ENCODE measurements around the gene ABCF1. TPM values are rescaled to one million over a fixed set of nuclear protein-coding genes. Genes with fewer than 3 reads are reported as not detected.

Gene ABCF1
- total and polyA plus RNA-seq, 9 of the 15 experiments (the other 6 are each of a cell fraction or from before 2014, with no cell fraction given) = 41.6 to 193 (median 102) TPM

GRCh38 chr6:30568245-30568644, 3.0 kb upstream of the ABCF1 start (continued):
- no peak for TF ChIP-seq KDM4B (IDR thresholded peaks at IDR 0.05; ENCODE audit: borderline replicate concordance in 2 of 2, low read depth in 1 of 2)

- Histone ChIP-seq H3K79me2 (ENCODE audit: control insufficient read depth, insufficient read depth, low read length) (peaks cover 58% of the 10 kb centered on the region), H4K20me1 (replicated peaks; ENCODE audit: control insufficient read depth, insufficient read depth, low read length) (peaks cover 12% of the 10 kb centered on the region; the same call in 1 of the 2 replicates), H3K4me2 (ENCODE audit: insufficient read depth, low read length) (peak overlapping the region; percentile 90), H3K4me3 (peak overlapping the region; percentile 67), H3K27me3 (ENCODE audit: control insufficient read depth in 2 of 2, insufficient read depth in 2 of 2, low read length in 2 of 2) (no peaks in the 10 kb centered on the region), H3K9ac (ENCODE audit: insufficient read depth in 1 of 2, low read depth in 2 of 2, low read length in 2 of 2) (peak overlapping the region; percentile 40 to 84), H3K4me1 (replicated peaks in 1 of 2; ENCODE audit: control insufficient read depth in 2 of 2, insufficient read depth in 2 of 2, low read length in 2 of 2) (peaks cover 24 to 39% of the 10 kb centered on the region in 2 experiments), H3K36me3 (ENCODE audit: control insufficient read depth, insufficient read depth, low read length) (peaks cover 44% of the 10 kb centered on the region), H3K27ac (ENCODE audit: extremely low read depth, low read depth, low read length) (peak overlapping the region; percentile 92), H2AFZ (ENCODE audit: low read depth, low read length) (peak overlapping the region; percentile 87), H3K9me1 (ENCODE audit: control insufficient read depth, insufficient read depth, low read length) (peaks cover 10% of the 10 kb centered on the region), H3K9me3 (replicated peaks; ENCODE audit: control insufficient read depth, insufficient read depth, low read depth, low read length) (no peaks in the 10 kb centered on the region)
- CTCF ChIA-PET (ENCODE audit: low intra/inter-chr PET ratio) = no interaction called here
- in situ Hi-C loops (cut with MboI) = no loop called here
- intact Hi-C loops (cut with micrococcal nuclease) = no loop called here
- no TSS peak for BruUV-seq (replicated peaks)
- DNase-seq (ENCODE audit: extremely low read depth in 1 of 4, low spot score in 3 of 4) = no peak
- POLR2A ChIA-PET = interaction anchor here (0.5 to 3.2 kb wide), 14 partner anchors 10 to 509 kb away, joined by 3 to 38 read pairs (median 4); partner anchors contain the start of genes GNL1, POLR1H and PRR3
- ATAC-seq = no peak
- 0% methylated on average over 1 of the region's 1 CpG for WGBS (ENCODE audit: insufficient coverage, low coverage, missing lambda C conversion rate)
- FAIRE-seq = no peak
- TF ChIP-seq ZNF77 (CRISPR knock-in tag; IDR thresholded peaks at IDR 0.05) = no peak
- no peak for TF ChIP-seq CREBBP (IDR thresholded peaks at IDR 0.05; ENCODE audit: low read depth, low read length)
- TF ChIP-seq ZNF592 (IDR thresholded peaks at IDR 0.05) = no peak
- no peak for TF ChIP-seq PYGO2 (tag; IDR thresholded peaks at IDR 0.05)
- no peak for TF ChIP-seq BRF1 (IDR thresholded peaks at IDR 0.05; ENCODE audit: borderline replicate concordance, extremely low read depth, insufficient read length)
- no peak for TF ChIP-seq WHSC1 (IDR thresholded peaks at IDR 0.05; ENCODE audit: low read length)
- TF ChIP-seq SMAD1 (IDR thresholded peaks at IDR 0.05; ENCODE audit: low read depth, low read length, partially characterized antibody) = no peak
- TF ChIP-seq FOXA3 (CRISPR knock-in tag; conservative IDR thresholded peaks at IDR 0.05 in 1 of 2, IDR thresholded peaks at IDR 0.05 in 1 of 2) = peak in 1 of 2 experiments; percentile 26; a peak in 1 of 4 replicates
- TF ChIP-seq C11orf30 (IDR thresholded peaks at IDR 0.05; ENCODE audit: low read depth) = no peak
- TF ChIP-seq PHTF2 (CRISPR knock-in tag; IDR thresholded peaks at IDR 0.05) = no peak
- TF ChIP-seq CREB3L1 (IDR thresholded peaks at IDR 0.05; ENCODE audit: borderline replicate concordance, low read depth) = no peak
- no peak for TF ChIP-seq DACH1 (IDR thresholded peaks at IDR 0.05; ENCODE audit: partially characterized antibody)
- TF ChIP-seq THRAP3 (IDR thresholded peaks at IDR 0.05; ENCODE audit: borderline replicate concordance) = no peak
- TF ChIP-seq HMG20A (CRISPR knock-in tag; conservative IDR thresholded peaks at IDR 0.05) = no peak
- TF ChIP-seq XRCC4 (IDR thresholded peaks at IDR 0.05; ENCODE audit: extremely low read depth, insufficient read depth, insufficient read length) = no peak
- TF ChIP-seq PML (IDR thresholded peaks at IDR 0.05; ENCODE audit: low read length) = no peak
Measured at GRCh38 chr6:30570263-30570662, 979 bp upstream of the ABCF1 start.

Data from K562 (cell line).